ENCODE results near the gene ECHDC1. TPM values are rescaled to one million over a fixed set of nuclear protein-coding genes. Genes with fewer than 3 reads are reported as not detected.
"Not testable (repeated sequence)": the region's sequence is repeated elsewhere in the genome, so short reads cannot be mapped to it uniquely, and the experiment has no call there.

The ECHDC1 gene
- total RNA-seq, 1 experiment from 2014 or later: 20.6 TPM

- DNase-seq (ENCODE audit: low spot score): peak; percentile 77
Measured at GRCh38 chr6:127342296-127342945, 988 bp downstream of the ECHDC1 start.

GRCh38 chr6:127341471-127342202 lies 1.8 kb downstream of the ECHDC1 start:
- peak; percentile 12 for DNase-seq (ENCODE audit: low spot score)

- no peak for DNase-seq (ENCODE audit: low spot score)
Measured at GRCh38 chr6:127340171-127340570, 3.2 kb downstream of the ECHDC1 start.

GRCh38 chr6:127338936-127339335 lies 4.5 kb downstream of the ECHDC1 start:
- DNase-seq (ENCODE audit: low spot score): no peak

GRCh38 chr6:127332383-127332961 lies 10.9 kb downstream of the ECHDC1 start:
- DNase-seq (ENCODE audit: low spot score): no peak

GRCh38 chr6:127331256-127331655 lies 12.2 kb downstream of the ECHDC1 start:
- not testable (repeated sequence) for DNase-seq (ENCODE audit: low spot score)

- no peak for DNase-seq (ENCODE audit: low spot score)
Measured at GRCh38 chr6:127328043-127328609, 15.3 kb downstream of the ECHDC1 start.

- no peak for DNase-seq (ENCODE audit: low spot score)
Measured at GRCh38 chr6:127319686-127320085, 23.7 kb downstream of the ECHDC1 start.

GRCh38 chr6:127317388-127318128 lies 25.9 kb downstream of the ECHDC1 start:
- no peak for DNase-seq (ENCODE audit: low spot score)

GRCh38 chr6:127305741-127306140 lies 37.7 kb downstream of the ECHDC1 start:
- no peak for DNase-seq (ENCODE audit: low spot score)

- DNase-seq (ENCODE audit: low spot score): no peak
Measured at GRCh38 chr6:127303917-127304316, 39.5 kb downstream of the ECHDC1 start.

- DNase-seq (ENCODE audit: low spot score): peak; percentile 73
Measured at GRCh38 chr6:127302728-127303660, 40.4 kb downstream of the ECHDC1 start.

GRCh38 chr6:127301199-127301700 lies 42.2 kb downstream of the ECHDC1 start:
- DNase-seq (ENCODE audit: low spot score): no peak

GRCh38 chr6:127300411-127300810 lies 43.0 kb downstream of the ECHDC1 start:
- no peak for DNase-seq (ENCODE audit: low spot score)

- no peak for DNase-seq (ENCODE audit: low spot score)
Measured at GRCh38 chr6:127299522-127300240, 43.7 kb downstream of the ECHDC1 start.

- no peak for DNase-seq (ENCODE audit: low spot score)
Measured at GRCh38 chr6:127298475-127298874, 44.9 kb downstream of the ECHDC1 start.

- no peak for DNase-seq (ENCODE audit: low spot score)
Measured at GRCh38 chr6:127297502-127298070, 45.8 kb downstream of the ECHDC1 start.

GRCh38 chr6:127291495-127291894 lies 51.9 kb downstream of the ECHDC1 start:
- no peak for DNase-seq (ENCODE audit: low spot score)
